ENCODE measurements around the gene RABGAP1L.

- TF ChIP-seq CTCF (conservative IDR thresholded peaks at IDR 0.05; ENCODE audit: low read length) (no peak), EZH2phosphoT487 (IDR thresholded peaks at IDR 0.05; ENCODE audit: borderline replicate concordance) (no peak)
These were observed 520.8 kb downstream of the RABGAP1L start for GRCh38 chr1:174680101-174680500.
